ENCODE data around the gene PAGE5. TPM values are rescaled to one million over a fixed set of nuclear protein-coding genes. Genes with fewer than 3 reads are reported as not detected.

Gene PAGE5
- total and polyA plus RNA-seq, 4 donors, result 0.24 to 0.65 TPM; not detected in 2

- TF ChIP-seq JUND (IDR thresholded peaks at IDR 0.05), result no peak
- TF ChIP-seq, protein P1, sequence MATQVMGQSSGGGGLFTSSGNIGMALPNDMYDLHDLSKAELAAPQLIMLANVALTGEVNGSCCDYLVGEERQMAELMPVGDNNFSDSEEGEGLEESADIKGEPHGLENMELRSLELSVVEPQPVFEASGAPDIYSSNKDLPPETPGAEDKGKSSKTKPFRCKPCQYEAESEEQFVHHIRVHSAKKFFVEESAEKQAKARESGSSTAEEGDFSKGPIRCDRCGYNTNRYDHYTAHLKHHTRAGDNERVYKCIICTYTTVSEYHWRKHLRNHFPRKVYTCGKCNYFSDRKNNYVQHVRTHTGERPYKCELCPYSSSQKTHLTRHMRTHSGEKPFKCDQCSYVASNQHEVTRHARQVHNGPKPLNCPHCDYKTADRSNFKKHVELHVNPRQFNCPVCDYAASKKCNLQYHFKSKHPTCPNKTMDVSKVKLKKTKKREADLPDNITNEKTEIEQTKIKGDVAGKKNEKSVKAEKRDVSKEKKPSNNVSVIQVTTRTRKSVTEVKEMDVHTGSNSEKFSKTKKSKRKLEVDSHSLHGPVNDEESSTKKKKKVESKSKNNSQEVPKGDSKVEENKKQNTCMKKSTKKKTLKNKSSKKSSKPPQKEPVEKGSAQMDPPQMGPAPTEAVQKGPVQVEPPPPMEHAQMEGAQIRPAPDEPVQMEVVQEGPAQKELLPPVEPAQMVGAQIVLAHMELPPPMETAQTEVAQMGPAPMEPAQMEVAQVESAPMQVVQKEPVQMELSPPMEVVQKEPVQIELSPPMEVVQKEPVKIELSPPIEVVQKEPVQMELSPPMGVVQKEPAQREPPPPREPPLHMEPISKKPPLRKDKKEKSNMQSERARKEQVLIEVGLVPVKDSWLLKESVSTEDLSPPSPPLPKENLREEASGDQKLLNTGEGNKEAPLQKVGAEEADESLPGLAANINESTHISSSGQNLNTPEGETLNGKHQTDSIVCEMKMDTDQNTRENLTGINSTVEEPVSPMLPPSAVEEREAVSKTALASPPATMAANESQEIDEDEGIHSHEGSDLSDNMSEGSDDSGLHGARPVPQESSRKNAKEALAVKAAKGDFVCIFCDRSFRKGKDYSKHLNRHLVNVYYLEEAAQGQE (IDR thresholded peaks at IDR 0.05), result no peak
- no peak for TF ChIP-seq ZBTB33 (IDR thresholded peaks at IDR 0.05)
- TF ChIP-seq FOXA2 (IDR thresholded peaks at IDR 0.05), result no peak
- TF ChIP-seq ATF3 (IDR thresholded peaks at IDR 0.05), result no peak
- no peak for TF ChIP-seq RAD21 (IDR thresholded peaks at IDR 0.05)
- TF ChIP-seq HNF4G (IDR thresholded peaks at IDR 0.05), result no peak
- TF ChIP-seq, protein P2, sequence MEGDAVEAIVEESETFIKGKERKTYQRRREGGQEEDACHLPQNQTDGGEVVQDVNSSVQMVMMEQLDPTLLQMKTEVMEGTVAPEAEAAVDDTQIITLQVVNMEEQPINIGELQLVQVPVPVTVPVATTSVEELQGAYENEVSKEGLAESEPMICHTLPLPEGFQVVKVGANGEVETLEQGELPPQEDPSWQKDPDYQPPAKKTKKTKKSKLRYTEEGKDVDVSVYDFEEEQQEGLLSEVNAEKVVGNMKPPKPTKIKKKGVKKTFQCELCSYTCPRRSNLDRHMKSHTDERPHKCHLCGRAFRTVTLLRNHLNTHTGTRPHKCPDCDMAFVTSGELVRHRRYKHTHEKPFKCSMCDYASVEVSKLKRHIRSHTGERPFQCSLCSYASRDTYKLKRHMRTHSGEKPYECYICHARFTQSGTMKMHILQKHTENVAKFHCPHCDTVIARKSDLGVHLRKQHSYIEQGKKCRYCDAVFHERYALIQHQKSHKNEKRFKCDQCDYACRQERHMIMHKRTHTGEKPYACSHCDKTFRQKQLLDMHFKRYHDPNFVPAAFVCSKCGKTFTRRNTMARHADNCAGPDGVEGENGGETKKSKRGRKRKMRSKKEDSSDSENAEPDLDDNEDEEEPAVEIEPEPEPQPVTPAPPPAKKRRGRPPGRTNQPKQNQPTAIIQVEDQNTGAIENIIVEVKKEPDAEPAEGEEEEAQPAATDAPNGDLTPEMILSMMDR (IDR thresholded peaks at IDR 0.05; ENCODE audit: low read depth, low read length, missing input control), result no peak
- no peak for TF ChIP-seq RXRA (IDR thresholded peaks at IDR 0.05)
- TF ChIP-seq HNF4A (conservative IDR thresholded peaks at IDR 0.05), result no peak
- no peak for TF ChIP-seq TAF1 (conservative IDR thresholded peaks at IDR 0.05)
- TF ChIP-seq SP1 (IDR thresholded peaks at IDR 0.05), result no peak
- TF ChIP-seq EGR1 (IDR thresholded peaks at IDR 0.05; ENCODE audit: low read depth in 2 of 2), result no peak
- H3K27ac ChIP-seq (ENCODE audit: low read depth in 1 of 2, low read length in 2 of 2), result no peak overlapping the region
- WGBS, result 84% methylated on average over 2 of the region's 2 CpGs
These were observed 40.7 kb downstream of the PAGE5 start for GRCh38 chrX:55260806-55261205.

GRCh38 chrX:55264816-55265215, 44.7 kb downstream of the PAGE5 start, which contains the start of gene PAGE3:
Gene PAGE3 (minus strand): TSS chrX:55264916. CDS start chrX:55263903, 1,013 bp downstream.
- Histone ChIP-seq H3K9ac (ENCODE audit: low read depth in 1 of 2, low read length in 2 of 2) (no peak within 1 kb of the TSS), H3K36me3 (ENCODE audit: control insufficient read depth in 4 of 4, insufficient read depth in 3 of 4, low read depth in 1 of 4, low read length in 3 of 4) (no peaks in the 10 kb centered on the region), H3K4me1 (ENCODE audit: control insufficient read depth in 4 of 4, insufficient read depth in 4 of 4, low read length in 3 of 4) (no peaks in the 10 kb centered on the region), H3K9me3 (ENCODE audit: control insufficient read depth in 4 of 4, low read length in 3 of 4) (peaks cover 0 to 3% (median 0%) of the 10 kb centered on the region in 4 donors), H3K27ac (ENCODE audit: low read depth in 1 of 2, low read length in 2 of 2) (no peak within 1 kb of the TSS), H3K27me3 (ENCODE audit: control insufficient read depth in 4 of 4, insufficient read depth in 4 of 4, low read length in 3 of 4) (peaks cover 0 to 2% (median 0%) of the 10 kb centered on the region in 4 donors), H3K4me3 (ENCODE audit: low read depth in 1 of 3, low read length in 3 of 3) (no peak within 1 kb of the TSS)
- WGBS, result 89% methylated on average over 5 of the region's 5 CpGs
- no peak for DNase-seq (ENCODE audit: low spot score)
- TF ChIP-seq ATF3 (IDR thresholded peaks at IDR 0.05), result no peak
- TF ChIP-seq FOXA1 (IDR thresholded peaks at IDR 0.05), result no peak
- no peak for TF ChIP-seq RAD21 (IDR thresholded peaks at IDR 0.05)
- TF ChIP-seq FOXA2 (IDR thresholded peaks at IDR 0.05), result no peak
- no peak for TF ChIP-seq TAF1 (conservative IDR thresholded peaks at IDR 0.05)
- TF ChIP-seq, protein P1 (IDR thresholded peaks at IDR 0.05), result no peak
- no peak for TF ChIP-seq HNF4A (conservative IDR thresholded peaks at IDR 0.05)
- TF ChIP-seq HNF4G (IDR thresholded peaks at IDR 0.05), result no peak

More at GRCh38 chrX:55260806-55261205, 40.7 kb downstream of the PAGE5 start:
- Histone ChIP-seq H3K9me3 (ENCODE audit: control insufficient read depth in 4 of 4, low read length in 3 of 4) (no peaks in the 10 kb centered on the region), H3K9ac (ENCODE audit: low read depth in 1 of 2, low read length in 2 of 2) (no peak overlapping the region), H3K27me3 (ENCODE audit: control insufficient read depth in 4 of 4, insufficient read depth in 4 of 4, low read length in 3 of 4) (peaks cover 0 to 7% (median 0%) of the 10 kb centered on the region in 4 donors), H3K4me3 (ENCODE audit: low read depth in 1 of 3, low read length in 3 of 3) (no peak overlapping the region), H3K4me1 (ENCODE audit: control insufficient read depth in 4 of 4, insufficient read depth in 4 of 4, low read length in 3 of 4) (no peaks in the 10 kb centered on the region), H3K36me3 (ENCODE audit: control insufficient read depth in 4 of 4, insufficient read depth in 3 of 4, low read depth in 1 of 4, low read length in 3 of 4) (no peaks in the 10 kb centered on the region)
- DNase-seq (ENCODE audit: low spot score), result no peak

Measured in liver (tissue), 9 donors.